Ovary (tissue), 9 donors: ENCODE results near the gene DUSP22. TPM values are rescaled to one million over a fixed set of nuclear protein-coding genes. Genes with fewer than 3 reads are reported as not detected.

Source experiments
- DNase-seq, 5 donors: peaks; one replicate each; pipeline ENCODE4 v3.0.0-alpha.2; 2019 to 2020
- H3K27ac ChIP-seq, 2 donors: fragments of 200-600 bp; one replicate each; pipeline versions ENCODE4 v1.5.1 to v1.8.0; 2019 to 2022
- H3K27me3 ChIP-seq: fragments of 200-600 bp; one replicate; pipeline ENCODE4 v1.8.0; 2022
- H3K36me3 ChIP-seq: fragments of 200-600 bp; sonication (generic); one replicate; pipeline ENCODE4 v1.5.1; 2019
- H3K4me1 ChIP-seq: one replicate; pipeline ENCODE4 v1.8.1; 2013; ENCODE audit warnings: mild to moderate bottlenecking, moderate library complexity; ENCODE audit not compliant: insufficient read depth
- H3K4me3 ChIP-seq: fragments of 200-600 bp; sonication (generic); one replicate; pipeline ENCODE4 v1.5.1; 2017
- H3K9me3 ChIP-seq, 2 donors: fragments of 200-600 bp in 1 of 2; sonication (generic) in 1 of 2; one replicate each; pipeline versions ENCODE4 v1.5.1 to v1.8.1; 2013 to 2019; ENCODE audit warnings: mild to moderate bottlenecking in 1 of 2, moderate library complexity in 1 of 2
- CTCF ChIP-seq, 3 donors: fragments of 450-650 bp in 2 of 3; fragments of 200-600 bp in 1 of 3; IDR thresholded peaks; one replicate each; pipeline versions ENCODE4 v1.5.1 to v1.8.0; 2016 to 2022; ENCODE audit warnings: antibody characterized with exemption in 3 of 3, mild to moderate bottlenecking in 1 of 3
- EP300 ChIP-seq: sonication (generic); formaldehyde crosslinking; IDR thresholded peaks from one replicate; pipeline ENCODE4 v1.6.1; 2017; ENCODE audit warnings: antibody characterized with exemption
- POLR2A ChIP-seq: fragments of 450-650 bp; IDR thresholded peaks from one replicate; pipeline ENCODE4 v1.6.1; 2017; ENCODE audit warnings: antibody characterized with exemption, mild to moderate bottlenecking, moderate library complexity
- WGBS, 3 donors: extraction: QIAGEN DNeasy Blood & Tissue Kit in 1 of 3; methylation state at CpG; one replicate each; pipeline versions ENCODE4 v1.1.5 to v1.1.7; 2013 to 2017; 5-methylcytosine and 5-hydroxymethylcytosine counted together
- intact Hi-C, 4 donors: fragments of 100-400 bp; cut with DNase I; formaldehyde crosslinking; loops; one replicate each; pipeline versions ENCODE4 v1.11.0 to v1.15.1; 2022 to 2023
- polyA plus RNA-seq, 2 donors: library from polyadenylated mRNA; stranded (reverse); fragments of 200-250 nt in 1 of 2; fragments of 350-450 nt in 1 of 2; fragmentation: Illumina TruSeq in 1 of 2; extraction: RNeasy Lipid Tissue Mini Kit (QIAGEN cat#74804) in 1 of 2; gene quantifications; one replicate each; pipeline ENCODE4 v1.2.3, GENCODE V29; 2013 to 2014
- total RNA-seq, 7 donors: library from RNA; depleted of rRNA in 2 of 7; stranded (reverse); fragments of >200 nt in 2 of 7; fragmentation: NEBNext Ultra II Directional in 3 of 7; extraction: Animal tissue kit (Norgen Biotek cat#: 25700) in 3 of 7; gene quantifications; one replicate each; pipeline versions ENCODE4 v1.1.0 to v1.2.4, GENCODE V29; 2016 to 2023
- donor health status: DM: no; HTN: no; CAD: no; lungs with moderate emphysema.
- donor health status: DM: no; HTN: no; CAD: no.
- donor health status: Bipolar disorder and iron deficiency.
- donor health status: DM: yes; HTN: yes; CAD: no.
- donor health status: DM: no; HTN: no; CAD: no.
- donor health status: DM: yes; HTN: yes; CAD: no.

The DUSP22 gene
- total and polyA plus RNA-seq, 9 donors = 24.7 to 35.0 (median 29.3) TPM

- no peaks in the 10 kb centered on the region for H3K27me3 ChIP-seq
- H3K27ac ChIP-seq = no peak overlapping the region
- TF ChIP-seq EP300 (no peak), CTCF (IDR thresholded peaks at IDR 0.05) (no peak), POLR2A (no peak)
- H3K9me3 ChIP-seq = no peaks in the 10 kb centered on the region
- no peak overlapping the region for H3K4me3 ChIP-seq
- no peak for DNase-seq
- no peaks in the 10 kb centered on the region for H3K36me3 ChIP-seq
- intact Hi-C loops = no loop called here
- no peaks in the 10 kb centered on the region for H3K4me1 ChIP-seq
These were observed 24.4 kb downstream of the DUSP22 start for GRCh38 chr6:316753-317038.

DNA sequence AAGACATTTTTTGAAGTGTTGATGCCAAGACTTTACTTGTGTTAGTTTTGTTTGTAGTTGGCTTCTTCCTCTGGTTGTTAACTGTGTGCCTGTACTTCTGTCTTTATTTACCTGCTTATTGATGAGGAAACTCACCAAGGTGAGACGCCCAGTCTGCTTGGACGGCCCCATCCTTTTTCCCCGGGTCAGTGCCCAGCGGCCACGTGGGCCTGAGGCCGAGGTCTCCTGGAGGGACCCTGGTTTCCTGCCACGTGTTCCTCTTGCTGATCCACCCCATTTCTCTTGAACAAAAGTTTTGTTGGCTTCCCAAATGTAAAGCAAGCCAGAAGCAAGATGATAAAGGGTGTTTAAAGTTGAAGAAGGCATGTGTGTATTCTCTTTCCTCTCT lies 24.8 kb downstream of the DUSP22 start:
- no peak overlapping the region for H3K4me3 ChIP-seq
- TF ChIP-seq CTCF (IDR thresholded peaks at IDR 0.05) (no peak), POLR2A (no peak), EP300 (no peak)
- H3K36me3 ChIP-seq = no peaks in the 10 kb centered on the region
- no peaks in the 10 kb centered on the region for H3K9me3 ChIP-seq
- no peaks in the 10 kb centered on the region for H3K4me1 ChIP-seq
- no peak overlapping the region for H3K27ac ChIP-seq
- no peaks in the 10 kb centered on the region for H3K27me3 ChIP-seq
- no peak for DNase-seq
- WGBS, 3 donors = 48 to 66% (median 54%) methylated on average over 7 of the region's 7 CpGs
- intact Hi-C loops = no loop called here

DNA sequence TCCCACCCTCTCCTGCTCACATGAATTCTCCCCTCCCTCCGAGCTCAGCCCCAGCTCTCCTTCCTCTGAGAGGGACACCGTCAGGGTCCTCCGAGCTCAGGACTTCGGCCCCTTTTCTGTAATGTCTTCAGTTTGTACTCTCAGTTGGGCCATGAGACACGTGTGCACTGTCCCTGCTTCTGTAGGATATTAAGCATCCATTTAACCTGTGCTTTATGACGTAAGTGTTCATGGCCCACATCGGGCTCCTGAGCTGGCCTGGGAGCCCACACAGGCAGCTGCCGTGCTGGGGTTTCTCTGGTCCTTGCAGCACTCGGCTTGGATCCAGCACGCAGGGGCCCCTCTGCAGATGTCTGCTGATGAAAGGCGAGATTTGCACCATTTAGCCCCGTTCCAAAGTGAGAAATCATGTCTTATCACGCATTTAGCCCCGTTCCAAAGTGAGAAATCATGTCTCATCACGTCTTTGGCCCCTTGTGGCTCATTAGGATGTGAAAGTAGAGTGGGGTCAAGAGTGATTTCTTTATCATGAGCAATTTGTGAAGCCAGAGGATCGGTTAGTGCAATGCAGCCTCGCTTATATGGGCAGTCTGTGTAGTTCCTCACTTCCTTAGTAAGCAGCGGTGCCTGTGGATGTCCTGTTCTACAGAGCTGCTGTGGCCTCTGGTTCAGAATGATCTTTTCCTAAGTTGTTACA lies 25.3 kb downstream of the DUSP22 start:
- no peaks in the 10 kb centered on the region for H3K9me3 ChIP-seq
- H3K4me1 ChIP-seq = no peaks in the 10 kb centered on the region
- no peaks in the 10 kb centered on the region for H3K36me3 ChIP-seq
- no peak overlapping the region for H3K27ac ChIP-seq
- WGBS, 3 donors = 68 to 77% (median 75%) methylated on average over 18 of the region's 18 CpGs
- TF ChIP-seq EP300 (no peak), POLR2A (no peak), CTCF (IDR thresholded peaks at IDR 0.05) (no peak)
- no peak for DNase-seq
- no peaks in the 10 kb centered on the region for H3K27me3 ChIP-seq
- intact Hi-C loops = no loop called here
- H3K4me3 ChIP-seq = no peak overlapping the region

- TF ChIP-seq CTCF (IDR thresholded peaks at IDR 0.05) (peak in 1 of 3 donors; percentile 11), POLR2A (no peak), EP300 (no peak)
- intact Hi-C loops = no loop called here
- WGBS, 3 donors = 77 to 78% (median 78%) methylated on average over 4 of the region's 4 CpGs
These were observed 26.1 kb downstream of the DUSP22 start for GRCh38 chr6:318243-318890.

More at GRCh38 chr6:318243-318890, 26.1 kb downstream of the DUSP22 start:
- H3K27ac ChIP-seq = no peak overlapping the region
- no peaks in the 10 kb centered on the region for H3K36me3 ChIP-seq
- DNase-seq = no peak
- H3K4me3 ChIP-seq = no peak overlapping the region
- no peaks in the 10 kb centered on the region for H3K9me3 ChIP-seq
- no peaks in the 10 kb centered on the region for H3K27me3 ChIP-seq
- H3K4me1 ChIP-seq = no peaks in the 10 kb centered on the region
